Motor neuron (in vitro differentiated cells): Measurements from ENCODE around the gene ATOH1. TPM values are rescaled to one million over a fixed set of nuclear protein-coding genes. Genes with fewer than 3 reads are reported as not detected.

Source experiments
- ATAC-seq, 8 experiments: fragments of 200-7000 bp; cut with Tn5 transposase; replicated peaks in 6 of 8; 2 replicates each; pipeline ENCODE4 v1.8.0; 2021; ENCODE audit warnings: mild to moderate bottlenecking in 8 of 8, moderate library complexity in 8 of 8
- H3K27ac ChIP-seq, 2 donors: fragments of 250-450 bp; sonication (Bioruptor Pico); 2 replicates each; pipeline ENCODE4 v1.9.0; 2021; ENCODE audit warnings: antibody characterized with exemption in 2 of 2, mild to moderate bottlenecking in 2 of 2, moderate library complexity in 1 of 2
- H3K4me1 ChIP-seq, 2 donors: fragments of 250-450 bp; sonication (Bioruptor Pico); replicated peaks in 1 of 2; 2 replicates each; pipeline ENCODE4 v1.6.1; 2021; ENCODE audit warnings: antibody characterized with exemption in 2 of 2, mild to moderate bottlenecking in 2 of 2, moderate library complexity in 1 of 2
- H3K4me3 ChIP-seq, 5 donors: fragments of 250-450 bp; sonication (Bioruptor Pico); 2 replicates each; pipeline ENCODE4 v1.9.0; 2021; ENCODE audit warnings: antibody characterized with exemption in 5 of 5, mild to moderate bottlenecking in 5 of 5, moderate library complexity in 4 of 5
- WGBS, 10 experiments: fragments of 450-650 bp; shearing (Covaris generic); methylation state at CpG; one replicate each; pipeline ENCODE4 v1.0.0; 2022; 5-methylcytosine and 5-hydroxymethylcytosine counted together
- in situ Hi-C, 9 experiments: fragments of 400-800 bp; cut with MboI; loops; one replicate each; pipeline ENCODE4 v1.15.0; 2021; ENCODE audit warnings: low sequenced_read_pairs in 9 of 9, low pct_unique_long_range_greater_than_20kb in 2 of 9; ENCODE audit not compliant: unreplicated experiment in 9 of 9
- total RNA-seq, 8 experiments: library from RNA; unstranded; fragments of 300-600 nt; gene quantifications; 2 replicates each; pipeline versions ENCODE4 v1.2.3 to v1.2.4, GENCODE V29; 2022

The ATOH1 gene
- total RNA-seq, 8 experiments from 2014 or later: 0.05 to 0.47 (median 0.31) TPM; not detected in 5

DNA sequence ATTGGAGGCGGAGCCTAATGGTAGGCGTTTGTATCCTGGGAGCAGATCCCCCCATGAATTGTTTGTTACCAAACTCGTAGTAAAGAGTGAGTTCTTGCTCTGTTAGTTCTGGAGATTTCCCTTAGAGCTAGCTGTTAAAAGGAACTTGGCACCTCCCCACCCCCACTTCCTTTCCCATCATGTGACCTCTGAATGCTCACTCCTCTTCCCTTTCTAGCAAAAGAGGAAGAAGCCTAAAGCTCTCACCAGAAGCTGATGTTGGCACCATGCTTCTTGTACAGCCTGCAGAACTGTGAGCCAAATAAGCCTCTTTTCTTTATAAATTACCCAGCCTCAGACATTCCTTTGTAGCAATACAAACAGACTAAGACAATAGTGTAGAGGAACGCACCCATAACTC is 13.8 kb upstream of the ATOH1 start:
- Histone ChIP-seq H3K4me3 (no peak overlapping the region), H3K27ac (no peak overlapping the region), H3K4me1 (no peaks in the 10 kb centered on the region)
- no peak for ATAC-seq
- in situ Hi-C loops: loop anchor here in 2 of 9 experiments (25.0 kb wide), 2 partner anchors 298 to 323 kb away; no protein-coding TSS in a partner anchor
- 25 to 83% (median 63%) methylated on average over 1 to 4 of the region's 4 CpGs; no CpG with 5 or more reads in 3 of the 10 experiments for WGBS, 10 experiments

DNA sequence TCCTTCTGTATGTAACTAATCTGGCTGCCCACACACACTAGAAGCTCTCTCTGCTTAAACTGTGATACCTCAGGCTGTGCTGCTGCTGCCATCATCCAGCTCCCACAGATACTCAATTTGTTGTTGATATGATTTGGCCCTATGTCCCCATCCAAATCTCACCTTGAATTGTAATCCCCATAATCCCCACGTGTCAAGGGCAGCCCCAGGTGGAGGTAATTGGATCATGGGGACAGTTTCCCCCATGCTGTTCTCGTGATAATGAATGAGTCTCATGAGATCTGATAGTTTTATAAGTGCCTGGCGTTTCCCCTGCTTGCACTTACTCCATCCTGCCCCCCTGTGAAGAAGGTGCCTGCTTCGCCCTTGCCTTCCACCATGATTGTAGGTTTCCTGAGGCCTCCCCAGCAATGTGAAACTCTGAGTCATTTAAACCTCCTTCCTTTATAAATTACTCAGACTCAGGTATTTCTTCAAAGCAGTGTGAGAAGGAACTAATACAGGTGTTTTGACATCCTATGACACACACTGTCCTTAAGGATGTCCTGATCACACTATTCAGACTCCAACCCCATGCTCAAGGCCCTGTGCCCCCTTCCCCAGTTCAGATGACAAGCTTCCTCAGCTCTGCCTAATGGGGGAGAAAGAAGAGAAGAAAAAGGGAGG is 2.9 kb upstream of the ATOH1 start:
- in situ Hi-C loops: no loop called here
- Histone ChIP-seq H3K4me3 (no peak overlapping the region), H3K4me1 (peaks cover 8 to 18% of the 10 kb centered on the region in 2 donors), H3K27ac (no peak overlapping the region)
- no peak for ATAC-seq
- WGBS, 10 experiments: 0 to 57% (median 25%) methylated on average over 1 to 4 of the region's 4 CpGs; no CpG with 5 or more reads in 3 of the 10 experiments

- H3K4me3 ChIP-seq: no peak overlapping the region
- in situ Hi-C loops: no loop called here
- peak in 4 of 8 experiments; percentile 30 to 42 (median 40) for ATAC-seq
Measured at GRCh38 chr4:93827272-93827947, 1.1 kb upstream of the ATOH1 start.

DNA sequence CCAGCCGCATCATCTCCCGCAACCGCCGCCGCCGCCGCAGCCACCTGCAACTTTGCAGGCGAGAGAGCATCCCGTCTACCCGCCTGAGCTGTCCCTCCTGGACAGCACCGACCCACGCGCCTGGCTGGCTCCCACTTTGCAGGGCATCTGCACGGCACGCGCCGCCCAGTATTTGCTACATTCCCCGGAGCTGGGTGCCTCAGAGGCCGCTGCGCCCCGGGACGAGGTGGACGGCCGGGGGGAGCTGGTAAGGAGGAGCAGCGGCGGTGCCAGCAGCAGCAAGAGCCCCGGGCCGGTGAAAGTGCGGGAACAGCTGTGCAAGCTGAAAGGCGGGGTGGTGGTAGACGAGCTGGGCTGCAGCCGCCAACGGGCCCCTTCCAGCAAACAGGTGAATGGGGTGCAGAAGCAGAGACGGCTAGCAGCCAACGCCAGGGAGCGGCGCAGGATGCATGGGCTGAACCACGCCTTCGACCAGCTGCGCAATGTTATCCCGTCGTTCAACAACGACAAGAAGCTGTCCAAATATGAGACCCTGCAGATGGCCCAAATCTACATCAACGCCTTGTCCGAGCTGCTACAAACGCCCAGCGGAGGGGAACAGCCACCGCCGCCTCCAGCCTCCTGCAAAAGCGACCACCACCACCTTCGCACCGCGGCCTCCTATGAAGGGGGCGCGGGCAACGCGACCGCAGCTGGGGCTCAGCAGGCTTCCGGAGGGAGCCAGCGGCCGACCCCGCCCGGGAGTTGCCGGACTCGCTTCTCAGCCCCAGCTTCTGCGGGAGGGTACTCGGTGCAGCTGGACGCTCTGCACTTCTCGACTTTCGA is 654 bp downstream of the ATOH1 start:
- Histone ChIP-seq H3K4me1 (peaks cover 10 to 19% of the 10 kb centered on the region in 2 donors), H3K27ac (no peak overlapping the region), H3K4me3 (peak overlapping the region; percentile 23 to 43 (median 25))
- 0 to 2% (median 0%) methylated on average over 1 to 19 of the region's 70 CpGs; no CpG with 5 or more reads in 5 of the 10 experiments for WGBS, 10 experiments
- peak; percentile 15 to 70 (median 58) for ATAC-seq
- in situ Hi-C loops: no loop called here

More at GRCh38 chr4:93827272-93827947, 1.1 kb upstream of the ATOH1 start:
- Histone ChIP-seq H3K4me1 (peaks cover 8 to 18% of the 10 kb centered on the region in 2 donors), H3K27ac (no peak overlapping the region)
- WGBS, 10 experiments: 0 to 50% (median 2%) methylated on average over 1 to 11 of the region's 26 CpGs; no CpG with 5 or more reads in 2 of the 10 experiments

GRCh38 chr4:93829820-93830687 is 1.5 kb downstream of the ATOH1 start:
- no peak for ATAC-seq
- peaks cover 11 to 20% of the 10 kb centered on the region in 2 donors for H3K4me1 ChIP-seq
- in situ Hi-C loops: no loop called here
- H3K4me3 ChIP-seq: peak overlapping the region in 4 of 5 donors; percentile 23 to 43 (median 28)
- WGBS, 10 experiments: 0 to 27% (median 4%) methylated on average over 4 to 33 of the region's 40 CpGs
- H3K27ac ChIP-seq: no peak overlapping the region

- 1 to 18% (median 5%) methylated on average over 3 to 20 of the region's 25 CpGs for WGBS, 10 experiments
- H3K4me1 ChIP-seq: peaks cover 11 to 20% of the 10 kb centered on the region in 2 donors
- H3K4me3 ChIP-seq: no peak overlapping the region
- no peak for ATAC-seq
- H3K27ac ChIP-seq: no peak overlapping the region
- in situ Hi-C loops: no loop called here
Measured at GRCh38 chr4:93831716-93832496, 3.4 kb downstream of the ATOH1 start.

DNA sequence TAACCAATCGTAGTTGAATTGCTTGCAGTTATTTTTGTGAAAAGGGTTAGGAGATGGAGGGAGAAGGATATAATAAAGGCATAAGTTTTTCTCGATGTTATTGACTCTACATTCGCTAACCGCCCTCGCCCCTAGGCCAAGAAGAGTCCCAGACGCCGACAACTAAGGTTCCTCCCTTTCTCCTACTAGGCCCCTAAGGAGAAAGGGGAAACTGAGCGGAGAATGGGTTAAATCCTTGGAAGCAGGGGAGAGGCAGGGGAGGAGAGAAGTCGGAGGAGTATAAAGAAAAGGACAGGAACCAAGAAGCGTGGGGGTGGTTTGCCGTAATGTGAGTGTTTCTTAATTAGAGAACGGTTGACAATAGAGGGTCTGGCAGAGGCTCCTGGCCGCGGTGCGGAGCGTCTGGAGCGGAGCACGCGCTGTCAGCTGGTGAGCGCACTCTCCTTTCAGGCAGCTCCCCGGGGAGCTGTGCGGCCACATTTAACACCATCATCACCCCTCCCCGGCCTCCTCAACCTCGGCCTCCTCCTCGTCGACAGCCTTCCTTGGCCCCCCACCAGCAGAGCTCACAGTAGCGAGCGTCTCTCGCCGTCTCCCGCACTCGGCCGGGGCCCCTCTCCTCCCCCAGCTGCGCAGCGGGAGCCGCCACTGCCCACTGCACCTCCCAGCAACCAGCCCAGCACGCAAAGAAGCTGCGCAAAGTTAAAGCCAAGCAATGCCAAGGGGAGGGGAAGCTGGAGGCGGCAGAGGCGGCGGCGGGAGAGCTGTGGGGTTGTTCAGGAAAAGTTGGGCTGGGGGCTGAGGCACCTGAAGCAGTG is 5.9 kb downstream of the ATOH1 start:
- in situ Hi-C loops: no loop called here
- WGBS, 10 experiments: 0 to 20% (median 4%) methylated on average over 3 to 17 of the region's 42 CpGs

DNA sequence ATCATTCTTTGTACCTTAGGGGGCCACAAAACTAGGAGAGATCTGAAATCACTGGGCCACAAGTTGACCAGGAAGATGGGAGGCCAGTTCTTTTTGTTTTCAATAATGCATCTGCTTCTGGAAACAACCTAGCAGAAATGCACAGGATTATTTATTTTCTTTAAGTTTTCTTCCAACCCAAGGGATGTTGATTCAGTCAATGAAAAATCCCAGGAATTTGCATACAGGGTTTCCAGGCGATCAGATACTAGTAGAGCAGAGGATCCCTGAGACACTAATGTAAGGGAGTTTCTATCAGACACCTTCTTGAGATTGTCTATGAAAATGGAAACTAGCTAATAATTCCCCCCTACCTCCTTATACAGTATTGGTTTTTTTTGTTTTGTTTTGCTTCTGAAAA is 7.4 kb downstream of the ATOH1 start:
- Histone ChIP-seq H3K4me1 (peaks cover 3% of the 10 kb centered on the region in 2 donors), H3K4me3 (no peak overlapping the region), H3K27ac (no peak overlapping the region)
- in situ Hi-C loops: no loop called here
- ATAC-seq: no peak
- 0 to 100% (median 77%) methylated on average over 1 of the region's 1 CpG; no CpG with 5 or more reads in 2 of the 10 experiments for WGBS, 10 experiments

More for the DNA sequence above, 5.9 kb downstream of the ATOH1 start:
- Histone ChIP-seq H3K4me1 (peaks cover 10% of the 10 kb centered on the region in 2 donors), H3K27ac (no peak overlapping the region), H3K4me3 (peak overlapping the region; percentile 19 to 36 (median 27))
- ATAC-seq: peak in 5 of 8 experiments; percentile 79 to 94 (median 85)

GRCh38 chr4:93839704-93840103 is 11.2 kb downstream of the ATOH1 start:
- in situ Hi-C loops: no loop called here
- no peaks in the 10 kb centered on the region for H3K4me1 ChIP-seq
- H3K4me3 ChIP-seq: no peak overlapping the region
- WGBS, 10 experiments: 0 to 92% (median 52%) methylated on average over 1 to 4 of the region's 4 CpGs; no CpG with 5 or more reads in 2 of the 10 experiments
- no peak overlapping the region for H3K27ac ChIP-seq
- no peak for ATAC-seq

- ATAC-seq: no peak
- 0 to 100% (median 56%) methylated on average over 1 to 3 of the region's 3 CpGs for WGBS, 10 experiments
- Histone ChIP-seq H3K27ac (no peak overlapping the region), H3K4me1 (no peaks in the 10 kb centered on the region), H3K4me3 (no peak overlapping the region)
- in situ Hi-C loops: no loop called here
Measured at GRCh38 chr4:93841803-93842345, 13.3 kb downstream of the ATOH1 start.
